Neural cell (in vitro differentiated cells): Measurements from ENCODE around the gene UNC5CL.

Experiments
- EP300 ChIP-seq: fragments of 450-650 bp; conservative IDR thresholded peaks from 2 replicates; pipeline ENCODE4 v1.6.1; 2014; ENCODE audit warnings: antibody characterized with exemption, mild to moderate bottlenecking, moderate library complexity; ENCODE audit not compliant: poor library complexity, severe bottlenecking
- EZH2 ChIP-seq: fragments of 200-600, 300-800 bp; shearing (Covaris generic), sonication (generic); IDR thresholded peaks from 2 replicates; pipeline ENCODE4 v1.6.1; 2014; ENCODE audit warnings: antibody characterized with exemption, low read length, borderline replicate concordance, mild to moderate bottlenecking; ENCODE audit not compliant: insufficient read depth, poor library complexity, severe bottlenecking
- MXI1 ChIP-seq: fragments of 450-650 bp; conservative IDR thresholded peaks from 2 replicates; pipeline ENCODE4 v1.6.1; 2014; ENCODE audit warnings: antibody characterized with exemption, mild to moderate bottlenecking; ENCODE audit not compliant: poor library complexity, severe bottlenecking
- POLR2AphosphoS5 ChIP-seq: IDR thresholded peaks from 2 replicates; pipeline ENCODE4 v1.6.1; 2012
- SMC3 ChIP-seq: fragments of 450-650 bp; conservative IDR thresholded peaks from 2 replicates; pipeline ENCODE4 v1.6.1; 2014; ENCODE audit warnings: antibody characterized with exemption, mild to moderate bottlenecking, moderate library complexity; ENCODE audit not compliant: poor library complexity
- TF ChIP-seq, protein P1 (sequence below): fragments of 450-650 bp; IDR thresholded peaks from 2 replicates; pipeline ENCODE4 v1.5.1; 2014; ENCODE audit warnings: antibody characterized with exemption, mild to moderate bottlenecking, moderate library complexity; ENCODE audit not compliant: poor library complexity, severe bottlenecking
- TF ChIP-seq, protein P2 (sequence below): IDR thresholded peaks from 2 replicates; pipeline ENCODE4 v1.6.1; 2012; ENCODE audit warnings: borderline replicate concordance

DNA sequence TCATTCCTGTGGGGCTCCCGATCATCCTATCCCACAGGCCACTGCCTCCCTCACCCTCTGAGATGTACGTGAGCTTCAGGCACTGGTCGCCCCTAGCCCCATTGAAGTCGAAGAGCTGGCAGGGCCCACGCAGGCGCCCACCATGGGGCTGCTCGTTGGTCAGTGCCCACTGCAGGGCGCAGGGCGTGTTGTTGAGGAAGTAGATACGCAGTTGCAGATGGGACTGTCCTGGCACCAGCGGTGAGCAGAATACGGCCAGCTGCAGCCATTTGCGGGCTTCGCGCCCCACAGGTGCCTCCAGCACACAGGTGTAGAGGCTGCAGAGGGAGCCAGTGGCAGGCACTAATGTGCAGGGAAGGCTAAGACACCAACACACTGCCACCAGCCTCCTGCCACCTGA is 6.2 kb downstream of the UNC5CL start:
- TF ChIP-seq, protein P1, sequence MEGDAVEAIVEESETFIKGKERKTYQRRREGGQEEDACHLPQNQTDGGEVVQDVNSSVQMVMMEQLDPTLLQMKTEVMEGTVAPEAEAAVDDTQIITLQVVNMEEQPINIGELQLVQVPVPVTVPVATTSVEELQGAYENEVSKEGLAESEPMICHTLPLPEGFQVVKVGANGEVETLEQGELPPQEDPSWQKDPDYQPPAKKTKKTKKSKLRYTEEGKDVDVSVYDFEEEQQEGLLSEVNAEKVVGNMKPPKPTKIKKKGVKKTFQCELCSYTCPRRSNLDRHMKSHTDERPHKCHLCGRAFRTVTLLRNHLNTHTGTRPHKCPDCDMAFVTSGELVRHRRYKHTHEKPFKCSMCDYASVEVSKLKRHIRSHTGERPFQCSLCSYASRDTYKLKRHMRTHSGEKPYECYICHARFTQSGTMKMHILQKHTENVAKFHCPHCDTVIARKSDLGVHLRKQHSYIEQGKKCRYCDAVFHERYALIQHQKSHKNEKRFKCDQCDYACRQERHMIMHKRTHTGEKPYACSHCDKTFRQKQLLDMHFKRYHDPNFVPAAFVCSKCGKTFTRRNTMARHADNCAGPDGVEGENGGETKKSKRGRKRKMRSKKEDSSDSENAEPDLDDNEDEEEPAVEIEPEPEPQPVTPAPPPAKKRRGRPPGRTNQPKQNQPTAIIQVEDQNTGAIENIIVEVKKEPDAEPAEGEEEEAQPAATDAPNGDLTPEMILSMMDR: no peak
- no peak for TF ChIP-seq EZH2
- no peak for TF ChIP-seq POLR2AphosphoS5
- no peak for TF ChIP-seq EP300
- TF ChIP-seq, protein P2, sequence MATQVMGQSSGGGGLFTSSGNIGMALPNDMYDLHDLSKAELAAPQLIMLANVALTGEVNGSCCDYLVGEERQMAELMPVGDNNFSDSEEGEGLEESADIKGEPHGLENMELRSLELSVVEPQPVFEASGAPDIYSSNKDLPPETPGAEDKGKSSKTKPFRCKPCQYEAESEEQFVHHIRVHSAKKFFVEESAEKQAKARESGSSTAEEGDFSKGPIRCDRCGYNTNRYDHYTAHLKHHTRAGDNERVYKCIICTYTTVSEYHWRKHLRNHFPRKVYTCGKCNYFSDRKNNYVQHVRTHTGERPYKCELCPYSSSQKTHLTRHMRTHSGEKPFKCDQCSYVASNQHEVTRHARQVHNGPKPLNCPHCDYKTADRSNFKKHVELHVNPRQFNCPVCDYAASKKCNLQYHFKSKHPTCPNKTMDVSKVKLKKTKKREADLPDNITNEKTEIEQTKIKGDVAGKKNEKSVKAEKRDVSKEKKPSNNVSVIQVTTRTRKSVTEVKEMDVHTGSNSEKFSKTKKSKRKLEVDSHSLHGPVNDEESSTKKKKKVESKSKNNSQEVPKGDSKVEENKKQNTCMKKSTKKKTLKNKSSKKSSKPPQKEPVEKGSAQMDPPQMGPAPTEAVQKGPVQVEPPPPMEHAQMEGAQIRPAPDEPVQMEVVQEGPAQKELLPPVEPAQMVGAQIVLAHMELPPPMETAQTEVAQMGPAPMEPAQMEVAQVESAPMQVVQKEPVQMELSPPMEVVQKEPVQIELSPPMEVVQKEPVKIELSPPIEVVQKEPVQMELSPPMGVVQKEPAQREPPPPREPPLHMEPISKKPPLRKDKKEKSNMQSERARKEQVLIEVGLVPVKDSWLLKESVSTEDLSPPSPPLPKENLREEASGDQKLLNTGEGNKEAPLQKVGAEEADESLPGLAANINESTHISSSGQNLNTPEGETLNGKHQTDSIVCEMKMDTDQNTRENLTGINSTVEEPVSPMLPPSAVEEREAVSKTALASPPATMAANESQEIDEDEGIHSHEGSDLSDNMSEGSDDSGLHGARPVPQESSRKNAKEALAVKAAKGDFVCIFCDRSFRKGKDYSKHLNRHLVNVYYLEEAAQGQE: no peak
- no peak for TF ChIP-seq SMC3
- TF ChIP-seq MXI1: no peak
